ENCODE results near the gene SMIM32.

GRCh38 chr5:136186796-136187195, 6.2 kb downstream of the SMIM32 start:
- no peak for TF ChIP-seq EZH2 (IDR thresholded peaks at IDR 0.05)
- TF ChIP-seq POLR2AphosphoS5 (IDR thresholded peaks at IDR 0.05; ENCODE audit: borderline replicate concordance, low read depth, low read length), result no peak
- TF ChIP-seq FOXP2 (optimal IDR thresholded peaks at IDR 0.05; ENCODE audit: control extremely low read depth, extremely low read length, insufficient read depth), result no peak
